GM06990 (cell line): ENCODE data around the gene BPIFB2.

Source experiments
- DNase-seq: peaks from one replicate; pipeline ENCODE4 v3.0.0-alpha.2; 2011; ENCODE audit not compliant: insufficient read length; ENCODE audit errors: extremely low read depth
- H3K27me3 ChIP-seq: replicated peaks from 2 replicates; pipeline ENCODE4 v1.6.0; 2011; ENCODE audit warnings: low read length; ENCODE audit not compliant: control insufficient read depth, insufficient read depth
- H3K36me3 ChIP-seq: 2 replicates; pipeline ENCODE4 v1.5.1; 2011; ENCODE audit warnings: low read length; ENCODE audit not compliant: control insufficient read depth, insufficient read depth
- H3K4me3 ChIP-seq: replicated peaks from 2 replicates; pipeline ENCODE4 v1.5.1; 2011; ENCODE audit warnings: low read depth, mild to moderate bottlenecking, control low read depth, low read length
- CTCF ChIP-seq: IDR thresholded peaks from 2 replicates; pipeline ENCODE4 v1.5.1; 2011; ENCODE audit warnings: low read length, control low read depth, mild to moderate bottlenecking, inconsistent platforms; ENCODE audit not compliant: insufficient read depth, poor library complexity, severe bottlenecking

Gene BPIFB2

GRCh38 chr20:33059136-33059535, 51.6 kb downstream of the BPIFB2 start:
- H3K36me3 ChIP-seq, result no peaks in the 10 kb centered on the region
- no peak for DNase-seq
- no peak overlapping the region for H3K4me3 ChIP-seq
- no peaks in the 10 kb centered on the region; the same call in 1 of the 2 replicates for H3K27me3 ChIP-seq
- no peak for TF ChIP-seq CTCF

GRCh38 chr20:33059741-33060390, 52.4 kb downstream of the BPIFB2 start:
- DNase-seq, result no peak
- Histone ChIP-seq H3K36me3 (no peaks in the 10 kb centered on the region), H3K4me3 (no peak overlapping the region), H3K27me3 (no peaks in the 10 kb centered on the region; the same call in 1 of the 2 replicates)
- TF ChIP-seq CTCF, result no peak

- Histone ChIP-seq H3K36me3 (no peaks in the 10 kb centered on the region), H3K27me3 (no peaks in the 10 kb centered on the region; the same call in 1 of the 2 replicates), H3K4me3 (no peak overlapping the region)
- TF ChIP-seq CTCF, result no peak
- no peak for DNase-seq
Observed at GRCh38 chr20:33061658-33062028, 54.1 kb downstream of the BPIFB2 start.

GRCh38 chr20:33062105-33062824, 54.8 kb downstream of the BPIFB2 start:
- H3K27me3 ChIP-seq, result no peaks in the 10 kb centered on the region; the same call in 1 of the 2 replicates
- no peak for DNase-seq
- H3K4me3 ChIP-seq, result no peak overlapping the region
- TF ChIP-seq CTCF, result no peak
- H3K36me3 ChIP-seq, result no peaks in the 10 kb centered on the region

- Histone ChIP-seq H3K36me3 (no peaks in the 10 kb centered on the region), H3K4me3 (no peak overlapping the region), H3K27me3 (no peaks in the 10 kb centered on the region; the same call in 1 of the 2 replicates)
- no peak for TF ChIP-seq CTCF
- no peak for DNase-seq
Observed at GRCh38 chr20:33062825-33063149, 55.3 kb downstream of the BPIFB2 start.

GRCh38 chr20:33063271-33063670, 55.8 kb downstream of the BPIFB2 start:
- TF ChIP-seq CTCF, result no peak
- Histone ChIP-seq H3K27me3 (no peaks in the 10 kb centered on the region; the same call in 1 of the 2 replicates), H3K36me3 (no peaks in the 10 kb centered on the region)

More at GRCh38 chr20:33063271-33063670, 55.8 kb downstream of the BPIFB2 start:
- DNase-seq, result no peak
- no peak overlapping the region for H3K4me3 ChIP-seq
